ENCODE results near the gene KLRC2. TPM values are rescaled to one million over a fixed set of nuclear protein-coding genes. Genes with fewer than 3 reads are reported as not detected.
"Not testable (repeated sequence)": the region's sequence is repeated elsewhere in the genome, so short reads cannot be mapped to it uniquely, and the experiment has no call there.

KLRC2 gene
- total RNA-seq, 1 experiment from 2014 or later = 7.5 TPM

DNA sequence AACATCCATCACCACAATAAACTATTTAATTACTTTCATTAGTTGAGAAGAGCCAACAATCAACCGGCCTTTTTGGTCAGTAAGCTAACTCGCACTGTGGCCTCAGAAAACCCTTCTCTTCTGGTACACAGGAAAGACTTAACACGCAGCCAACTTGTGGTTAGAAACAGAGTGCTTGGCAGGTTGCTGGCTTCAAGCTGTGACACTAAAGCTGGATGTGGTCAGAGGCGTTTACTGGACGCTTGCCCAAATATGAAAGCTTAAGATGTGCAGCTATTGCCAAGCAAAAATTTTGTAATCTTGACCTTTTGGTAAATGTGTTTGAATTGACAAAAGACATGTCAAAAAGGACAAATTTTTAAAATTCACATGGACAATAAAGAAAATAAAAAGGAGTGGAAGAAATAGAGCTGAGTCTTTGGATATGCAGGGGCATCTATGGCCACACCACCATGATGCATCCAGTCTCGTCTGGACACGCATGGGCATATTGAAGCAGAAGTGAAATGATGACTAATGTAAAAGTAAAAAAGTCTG, 43.3 kb downstream of the KLRC2 start (continued):
- TF ChIP-seq ELF1 (IDR thresholded peaks at IDR 0.05; ENCODE audit: borderline replicate concordance, low read depth) = no peak
- no peak for TF ChIP-seq ZFX (IDR thresholded peaks at IDR 0.05)
- TF ChIP-seq SRF (IDR thresholded peaks at IDR 0.05; ENCODE audit: low read depth) = no peak; the same call in 1 of the 2 replicates

DNA sequence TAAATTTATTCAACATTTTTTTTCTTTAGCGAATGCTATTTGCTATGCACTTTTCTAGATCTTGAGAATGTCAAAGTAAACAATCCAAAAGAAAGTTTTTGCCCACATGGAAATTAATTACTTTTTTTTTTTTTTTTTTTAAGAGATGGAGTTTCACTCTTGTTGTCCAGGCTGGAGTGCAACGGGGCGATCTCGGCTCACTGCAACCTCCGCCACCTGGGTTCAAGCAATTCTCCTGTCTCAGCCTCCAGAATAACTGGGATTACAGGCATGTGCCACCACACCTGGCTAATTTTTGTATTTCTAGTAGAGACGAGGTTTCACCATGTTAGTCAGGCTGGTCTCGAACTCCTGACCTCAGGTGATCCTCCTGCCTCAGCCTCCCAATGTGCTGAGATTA, 44.8 kb downstream of the KLRC2 start:
- H3K79me2 ChIP-seq (ENCODE audit: insufficient read depth, low read length); H4K20me1 ChIP-seq (ENCODE audit: insufficient read depth); H2AFZ ChIP-seq (ENCODE audit: low read depth, low read length, poor library complexity, severe bottlenecking); CTCF ChIA-PET; ATAC-seq; H3K4me2 ChIP-seq (ENCODE audit: low read length); H3K27me3 ChIP-seq (ENCODE audit: insufficient read depth, low read length); BruUV-seq (replicated peaks); H3K4me3 ChIP-seq (replicated peaks in 1 of 2; ENCODE audit: low read depth in 1 of 2, low read length in 2 of 2); H3K36me3 ChIP-seq (ENCODE audit: control insufficient read depth in 1 of 2, insufficient read depth in 2 of 2, low read length in 2 of 2); H3K9me3 ChIP-seq (ENCODE audit: control insufficient read depth in 1 of 2, insufficient read depth in 1 of 2, low read depth in 1 of 2, low read length in 2 of 2); intact Hi-C loops (cut with micrococcal nuclease); H3K27ac ChIP-seq (ENCODE audit: low read depth, low read length); H3K9ac ChIP-seq (ENCODE audit: low read length); DNase-seq (ENCODE audit: low read depth, low spot score); POLR2A ChIA-PET; H3K9me2 ChIP-seq (ENCODE audit: insufficient read depth): not testable (repeated sequence)
- peaks cover 20 to 42% of the 10 kb centered on the region in 2 experiments for H3K4me1 ChIP-seq (ENCODE audit: control insufficient read depth in 1 of 2, insufficient read depth in 2 of 2, low read length in 2 of 2)
- RAD21 ChIA-PET (ENCODE audit: low non-redundant PET in 1 of 2, low total read pairs in 2 of 2, uncharacterized antibody in 2 of 2, unreplicated experiment in 2 of 2) = interaction anchor here in 1 of 2 experiments (0.6 kb wide), 1 partner anchor 17 kb away, joined by 5 read pairs; no protein-coding TSS in a partner anchor

DNA sequence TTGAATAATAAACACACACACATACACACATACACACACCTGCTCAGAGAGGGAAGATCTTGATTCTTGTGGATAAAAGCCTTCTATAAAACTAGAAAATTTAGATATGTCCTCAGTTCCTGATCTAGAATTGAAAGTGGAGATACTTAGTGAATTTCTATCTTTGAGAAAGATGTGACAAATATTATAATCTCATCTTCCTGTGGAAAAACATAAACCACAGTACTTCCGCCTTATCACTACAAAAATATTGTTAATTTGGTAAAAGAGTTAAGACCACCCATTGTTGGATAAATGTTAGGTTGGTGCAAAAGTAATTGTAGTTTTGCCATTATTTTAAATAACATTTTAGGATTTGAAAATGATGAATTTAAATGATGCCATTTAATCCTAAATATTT, 45.9 kb downstream of the KLRC2 start, which contains the start of gene KLRK1:
Gene KLRK1 (minus strand): TSS at position 138 of the 400 bp plus-strand sequence. CDS start 1,231 bp downstream, outside the sequence.
- H3K4me3 ChIP-seq (replicated peaks in 1 of 2; ENCODE audit: low read depth in 1 of 2, low read length in 2 of 2) = no peak within 1 kb of the TSS
- ChIA-PET RAD21 (ENCODE audit: low non-redundant PET in 1 of 2, low total read pairs in 2 of 2, uncharacterized antibody in 2 of 2, unreplicated experiment in 2 of 2) (no interaction called here), POLR2A (no interaction called here), CTCF (no interaction called here)
- no TSS peak for BruUV-seq (replicated peaks)
- H3K4me2 ChIP-seq (ENCODE audit: low read length) = no peak within 1 kb of the TSS
- TF ChIP-seq ZFX (IDR thresholded peaks at IDR 0.05) (no peak), JUND (IDR thresholded peaks at IDR 0.05) (no peak)
- intact Hi-C loops (cut with micrococcal nuclease) = no loop called here
- H3K27me3 ChIP-seq (ENCODE audit: insufficient read depth, low read length) = no peaks in the 10 kb centered on the region
- no peaks in the 10 kb centered on the region for H3K36me3 ChIP-seq (ENCODE audit: control insufficient read depth in 1 of 2, insufficient read depth in 2 of 2, low read length in 2 of 2)
- no peaks in the 10 kb centered on the region for H3K9me3 ChIP-seq (ENCODE audit: control insufficient read depth in 1 of 2, insufficient read depth in 1 of 2, low read depth in 1 of 2, low read length in 2 of 2)
- peaks cover 17 to 32% of the 10 kb centered on the region in 2 experiments for H3K4me1 ChIP-seq (ENCODE audit: control insufficient read depth in 1 of 2, insufficient read depth in 2 of 2, low read length in 2 of 2)
- H2AFZ ChIP-seq (ENCODE audit: low read depth, low read length, poor library complexity, severe bottlenecking) = no peak within 1 kb of the TSS
- H3K27ac ChIP-seq (ENCODE audit: low read depth, low read length) = no peak within 1 kb of the TSS
- no peaks in the 10 kb centered on the region for H4K20me1 ChIP-seq (ENCODE audit: insufficient read depth)
- no peak within 1 kb of the TSS for H3K9ac ChIP-seq (ENCODE audit: low read length)
- DNase-seq (ENCODE audit: low read depth, low spot score) (no peak), ATAC-seq (no peak)
- no peaks in the 10 kb centered on the region for H3K79me2 ChIP-seq (ENCODE audit: insufficient read depth, low read length)
- no peaks in the 10 kb centered on the region for H3K9me2 ChIP-seq (ENCODE audit: insufficient read depth)
